OCI-LY1 (cell line): ENCODE data around the gene PRSS21.

ENCODE experiments used
- H2AFZ ChIP-seq: fragments of 200-600 bp; sonication (generic), shearing (Covaris generic); 2 replicates; pipeline ENCODE4 v1.6.0; 2014; ENCODE audit warnings: antibody characterized with exemption, mild to moderate bottlenecking, low read length
- H3F3A ChIP-seq: fragments of 200-600 bp; sonication (generic), shearing (Covaris generic); 2 replicates; pipeline ENCODE4 v1.6.0; 2014; ENCODE audit warnings: mild to moderate bottlenecking, antibody characterized with exemption, low read length, moderate library complexity; ENCODE audit not compliant: insufficient read depth
- H3K27ac ChIP-seq: fragments of 200-600 bp; sonication (generic); 2 replicates; pipeline ENCODE4 v1.5.1; 2014; ENCODE audit warnings: low read length, mixed run types, mild to moderate bottlenecking, low read depth; ENCODE audit not compliant: poor library complexity, severe bottlenecking
- H3K27me3 ChIP-seq: fragments of 200-600 bp; sonication (generic); 2 replicates; pipeline ENCODE4 v1.6.0; 2014; ENCODE audit warnings: antibody characterized with exemption, mild to moderate bottlenecking, low read length, moderate library complexity; ENCODE audit not compliant: insufficient read depth
- H3K36me3 ChIP-seq: fragments of 200-600 bp; sonication (generic); 2 replicates; pipeline ENCODE4 v1.6.1; 2014; ENCODE audit warnings: mild to moderate bottlenecking, antibody characterized with exemption, low read length, moderate library complexity, mixed read lengths; ENCODE audit not compliant: insufficient read depth
- H3K4me1 ChIP-seq: fragments of 200-600 bp; sonication (generic); 2 replicates; pipeline ENCODE4 v1.5.1; 2014; ENCODE audit warnings: mild to moderate bottlenecking, low read length, moderate library complexity; ENCODE audit not compliant: insufficient read depth, severe bottlenecking
- H3K4me2 ChIP-seq: fragments of 200-600 bp; sonication (generic), shearing (Covaris generic); 2 replicates; pipeline ENCODE4 v1.6.1; 2014; ENCODE audit warnings: low read length
- H3K4me3 ChIP-seq: fragments of 200-600 bp; sonication (generic); 2 replicates; pipeline ENCODE4 v1.5.1; 2014; ENCODE audit warnings: low read length, low read depth, mild to moderate bottlenecking, mixed read lengths; ENCODE audit not compliant: poor library complexity, severe bottlenecking
- H3K79me2 ChIP-seq: fragments of 200-600 bp; shearing (Covaris generic); 2 replicates; pipeline ENCODE4 v1.6.1; 2016; ENCODE audit warnings: mixed run types, low read length, mixed read lengths; ENCODE audit not compliant: insufficient read depth
- H3K9ac ChIP-seq: fragments of 200-600 bp; sonication (generic), shearing (Covaris generic); 2 replicates; pipeline ENCODE4 v1.6.1; 2014; ENCODE audit warnings: mild to moderate bottlenecking, low read length, mixed read lengths
- H3K9me2 ChIP-seq: fragments of 200-600 bp; sonication (generic), shearing (Covaris generic); 2 replicates; pipeline ENCODE4 v1.6.1; 2014; ENCODE audit warnings: low read depth, mild to moderate bottlenecking, low read length, mixed read lengths
- H3K9me3 ChIP-seq: fragments of 200-600 bp; shearing (Covaris generic); 2 replicates; pipeline ENCODE4 v1.6.1; 2014; ENCODE audit warnings: low read length, mixed read lengths
- H4K20me1 ChIP-seq: fragments of 200-600 bp; sonication (generic), shearing (Covaris generic); 2 replicates; pipeline ENCODE4 v1.6.0; 2016; ENCODE audit warnings: mild to moderate bottlenecking, low read length; ENCODE audit not compliant: insufficient read depth
- CTCF ChIP-seq: fragments of 200-600 bp; sonication (generic), shearing (Covaris generic); IDR thresholded peaks from 2 replicates; pipeline ENCODE4 v1.5.1; 2017; ENCODE audit warnings: mild to moderate bottlenecking, antibody characterized with exemption, low read length, moderate library complexity, mixed read lengths
- EZH2 ChIP-seq: fragments of 200-600 bp; sonication (generic), shearing (Covaris generic); IDR thresholded peaks from 2 replicates; pipeline ENCODE4 v1.8.0; 2017; ENCODE audit warnings: borderline replicate concordance, mixed run types, mild to moderate bottlenecking, antibody characterized with exemption, low read length, moderate library complexity, mixed read lengths

The PRSS21 gene

DNA sequence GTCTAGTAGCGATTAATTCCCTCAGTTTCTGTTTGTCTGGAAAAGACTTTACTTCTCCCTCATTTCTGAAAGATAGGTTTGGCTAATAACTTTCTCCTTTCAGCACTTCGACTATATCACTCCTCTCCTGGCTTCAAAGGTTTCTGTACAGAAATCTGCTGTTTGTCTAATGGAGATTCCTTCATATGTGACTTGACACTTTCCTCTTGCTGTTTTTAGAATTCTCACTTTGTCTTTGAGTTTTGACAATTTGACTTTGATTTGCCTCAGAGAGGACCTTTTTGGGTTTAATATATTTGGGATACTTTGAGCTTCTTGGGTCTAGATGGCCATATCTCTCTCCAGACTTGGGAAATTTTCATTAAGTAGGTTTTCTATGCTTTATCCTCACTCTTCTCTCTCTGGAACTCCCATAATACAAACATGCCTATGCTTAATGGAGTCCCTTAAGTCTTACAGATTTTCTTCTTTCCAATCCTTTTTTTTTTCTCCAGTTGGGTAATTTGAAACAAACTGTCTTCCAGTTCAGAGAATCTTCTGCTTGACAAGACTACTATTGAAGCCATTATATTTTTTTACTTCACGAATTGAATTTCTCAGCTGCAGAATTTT lies 7.8 kb upstream of the PRSS21 start:
- Histone ChIP-seq H3K9ac (no peak overlapping the region), H3K4me2 (no peak overlapping the region), H3K36me3 (no peaks in the 10 kb centered on the region), H3K27me3 (peaks cover 18% of the 10 kb centered on the region), H3K79me2 (no peaks in the 10 kb centered on the region), H4K20me1 (no peaks in the 10 kb centered on the region), H3K4me3 (no peak overlapping the region), H3F3A (no peaks in the 10 kb centered on the region), H3K4me1 (no peaks in the 10 kb centered on the region), H3K27ac (no peak overlapping the region), H3K9me3 (no peaks in the 10 kb centered on the region), H3K9me2 (no peaks in the 10 kb centered on the region), H2AFZ (no peak overlapping the region)
- TF ChIP-seq EZH2: no peak

DNA sequence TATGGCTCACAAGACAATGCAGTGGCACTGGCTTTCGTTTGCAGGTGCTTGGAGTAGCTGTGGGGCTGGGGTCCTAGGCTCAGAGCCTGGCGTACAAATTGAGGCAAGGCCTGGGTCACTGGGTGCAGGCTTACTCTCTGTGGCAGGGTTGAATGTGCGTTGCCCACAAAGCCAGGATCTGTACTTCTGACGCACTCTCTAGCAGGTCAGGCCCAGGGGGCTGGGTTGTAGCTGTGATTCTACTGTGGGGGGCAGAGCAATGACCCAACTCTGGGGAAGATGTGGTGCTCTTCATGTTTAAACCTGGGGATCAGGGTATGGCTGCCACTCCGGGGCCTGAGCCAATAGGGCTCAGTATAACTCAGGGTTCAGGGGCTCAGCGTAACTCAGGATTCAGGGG lies 6.4 kb upstream of the PRSS21 start:
- no peaks in the 10 kb centered on the region for H3F3A ChIP-seq
- H3K9me3 ChIP-seq: no peaks in the 10 kb centered on the region
- H3K27me3 ChIP-seq: peaks cover 9% of the 10 kb centered on the region
- no peak for TF ChIP-seq CTCF
- no peak for TF ChIP-seq EZH2
- no peak overlapping the region for H3K27ac ChIP-seq
- H3K4me1 ChIP-seq: no peaks in the 10 kb centered on the region
- no peak overlapping the region for H3K4me2 ChIP-seq
- no peaks in the 10 kb centered on the region for H3K36me3 ChIP-seq
- H3K4me3 ChIP-seq: no peak overlapping the region
- no peak overlapping the region for H3K9ac ChIP-seq
- no peaks in the 10 kb centered on the region for H3K79me2 ChIP-seq
- no peaks in the 10 kb centered on the region for H3K9me2 ChIP-seq
- H2AFZ ChIP-seq: no peak overlapping the region
- H4K20me1 ChIP-seq: no peaks in the 10 kb centered on the region

DNA sequence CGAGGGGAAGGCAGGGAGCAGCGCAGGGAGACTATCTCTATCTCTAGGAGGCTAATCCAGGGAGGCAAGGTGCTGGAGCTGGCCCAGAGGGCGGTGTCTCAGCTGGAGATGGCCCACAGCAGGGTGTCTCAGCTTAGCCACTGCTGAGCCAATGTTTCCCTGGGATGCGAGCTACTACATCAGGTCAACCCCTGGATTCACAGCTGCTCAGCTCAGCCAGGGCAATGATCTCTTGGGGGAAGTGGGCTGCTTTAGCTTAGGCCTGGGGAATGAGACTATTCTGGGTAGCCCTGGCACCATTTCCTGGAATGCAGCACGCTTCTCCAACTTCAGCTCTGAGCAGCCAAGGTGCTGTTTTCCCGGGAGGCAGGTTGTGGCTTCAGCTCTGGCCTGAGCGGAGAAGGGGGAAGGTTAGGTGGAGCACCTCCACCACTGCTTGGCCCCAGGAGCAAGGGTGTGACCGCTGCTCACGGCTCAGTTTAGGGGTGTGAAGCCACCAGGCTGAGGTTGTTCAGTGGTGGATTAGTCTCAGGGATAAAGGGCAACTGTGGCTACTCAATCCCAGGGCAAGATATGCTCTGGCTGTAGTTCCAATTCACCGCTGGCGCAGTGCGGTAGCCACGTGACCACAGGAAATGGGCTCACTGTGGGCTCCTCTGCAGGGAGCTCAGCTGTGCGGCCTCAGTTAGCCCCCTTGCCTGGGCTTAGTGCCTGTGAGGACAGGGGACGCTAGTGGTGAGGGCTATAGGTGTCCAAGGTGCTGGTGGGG lies 5.2 kb upstream of the PRSS21 start:
- Histone ChIP-seq H3K4me1 (no peaks in the 10 kb centered on the region), H3K36me3 (no peaks in the 10 kb centered on the region), H3K4me2 (no peak overlapping the region), H3F3A (no peaks in the 10 kb centered on the region), H3K4me3 (no peak overlapping the region), H3K9ac (no peak overlapping the region), H2AFZ (no peak overlapping the region), H3K9me3 (no peaks in the 10 kb centered on the region), H4K20me1 (no peaks in the 10 kb centered on the region), H3K27ac (no peak overlapping the region), H3K9me2 (no peaks in the 10 kb centered on the region), H3K79me2 (no peaks in the 10 kb centered on the region), H3K27me3 (peaks cover 9% of the 10 kb centered on the region)
- TF ChIP-seq CTCF: no peak
- TF ChIP-seq EZH2: no peak
